ENCODE data around the gene ERC1. TPM values are rescaled to one million over a fixed set of nuclear protein-coding genes. Genes with fewer than 3 reads are reported as not detected.

ERC1 gene
- total and polyA plus RNA-seq, 9 of the 15 experiments (the other 6 are each of a cell fraction or from before 2014, with no cell fraction given): 0.74 to 11.8 (median 4.8) TPM

GRCh38 chr12:1171657-1172408 is 180.8 kb downstream of the ERC1 start (continued):
- TF ChIP-seq, protein P1, sequence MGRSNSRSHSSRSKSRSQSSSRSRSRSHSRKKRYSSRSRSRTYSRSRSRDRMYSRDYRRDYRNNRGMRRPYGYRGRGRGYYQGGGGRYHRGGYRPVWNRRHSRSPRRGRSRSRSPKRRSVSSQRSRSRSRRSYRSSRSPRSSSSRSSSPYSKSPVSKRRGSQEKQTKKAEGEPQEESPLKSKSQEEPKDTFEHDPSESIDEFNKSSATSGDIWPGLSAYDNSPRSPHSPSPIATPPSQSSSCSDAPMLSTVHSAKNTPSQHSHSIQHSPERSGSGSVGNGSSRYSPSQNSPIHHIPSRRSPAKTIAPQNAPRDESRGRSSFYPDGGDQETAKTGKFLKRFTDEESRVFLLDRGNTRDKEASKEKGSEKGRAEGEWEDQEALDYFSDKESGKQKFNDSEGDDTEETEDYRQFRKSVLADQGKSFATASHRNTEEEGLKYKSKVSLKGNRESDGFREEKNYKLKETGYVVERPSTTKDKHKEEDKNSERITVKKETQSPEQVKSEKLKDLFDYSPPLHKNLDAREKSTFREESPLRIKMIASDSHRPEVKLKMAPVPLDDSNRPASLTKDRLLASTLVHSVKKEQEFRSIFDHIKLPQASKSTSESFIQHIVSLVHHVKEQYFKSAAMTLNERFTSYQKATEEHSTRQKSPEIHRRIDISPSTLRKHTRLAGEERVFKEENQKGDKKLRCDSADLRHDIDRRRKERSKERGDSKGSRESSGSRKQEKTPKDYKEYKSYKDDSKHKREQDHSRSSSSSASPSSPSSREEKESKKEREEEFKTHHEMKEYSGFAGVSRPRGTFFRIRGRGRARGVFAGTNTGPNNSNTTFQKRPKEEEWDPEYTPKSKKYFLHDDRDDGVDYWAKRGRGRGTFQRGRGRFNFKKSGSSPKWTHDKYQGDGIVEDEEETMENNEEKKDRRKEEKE (IDR thresholded peaks at IDR 0.05; ENCODE audit: borderline replicate concordance in 1 of 2, control insufficient read depth in 1 of 2, low read depth in 2 of 2, low read length in 1 of 2): no peak
- no peak for TF ChIP-seq CEBPG (CRISPR knock-in tag; IDR thresholded peaks at IDR 0.05)
- no peak for TF ChIP-seq CEBPG (tag; conservative IDR thresholded peaks at IDR 0.05 in 1 of 2, IDR thresholded peaks at IDR 0.05 in 1 of 2)
- TF ChIP-seq MAFG (tag; conservative IDR thresholded peaks at IDR 0.05): no peak
- TF ChIP-seq, protein P2, sequence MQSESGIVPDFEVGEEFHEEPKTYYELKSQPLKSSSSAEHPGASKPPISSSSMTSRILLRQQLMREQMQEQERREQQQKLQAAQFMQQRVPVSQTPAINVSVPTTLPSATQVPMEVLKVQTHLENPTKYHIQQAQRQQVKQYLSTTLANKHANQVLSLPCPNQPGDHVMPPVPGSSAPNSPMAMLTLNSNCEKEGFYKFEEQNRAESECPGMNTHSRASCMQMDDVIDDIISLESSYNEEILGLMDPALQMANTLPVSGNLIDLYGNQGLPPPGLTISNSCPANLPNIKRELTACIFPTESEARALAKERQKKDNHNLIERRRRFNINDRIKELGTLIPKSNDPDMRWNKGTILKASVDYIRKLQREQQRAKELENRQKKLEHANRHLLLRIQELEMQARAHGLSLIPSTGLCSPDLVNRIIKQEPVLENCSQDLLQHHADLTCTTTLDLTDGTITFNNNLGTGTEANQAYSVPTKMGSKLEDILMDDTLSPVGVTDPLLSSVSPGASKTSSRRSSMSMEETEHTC (IDR thresholded peaks at IDR 0.05): no peak
- no peak for TF ChIP-seq GTF2A2 (tag; IDR thresholded peaks at IDR 0.05)
- TF ChIP-seq CBFA2T2 (conservative IDR thresholded peaks at IDR 0.05): peak; percentile 43
- no peak for TF ChIP-seq ZNF23 (CRISPR knock-in tag; IDR thresholded peaks at IDR 0.05)
- TF ChIP-seq HSF4 (CRISPR knock-in tag; IDR thresholded peaks at IDR 0.05; ENCODE audit: borderline replicate concordance): no peak
- no peak for TF ChIP-seq JUNB (CRISPR knock-in tag; conservative IDR thresholded peaks at IDR 0.05)
- peak; percentile 33; the same call in 1 of the 2 replicates for TF ChIP-seq LEF1 (IDR thresholded peaks at IDR 0.05)
- TF ChIP-seq MTA1 (IDR thresholded peaks at IDR 0.05; ENCODE audit: borderline replicate concordance): no peak; the same call in 1 of the 2 replicates
- TF ChIP-seq ZHX1 (conservative IDR thresholded peaks at IDR 0.05; ENCODE audit: low read length): no peak
- TF ChIP-seq, protein P3, sequence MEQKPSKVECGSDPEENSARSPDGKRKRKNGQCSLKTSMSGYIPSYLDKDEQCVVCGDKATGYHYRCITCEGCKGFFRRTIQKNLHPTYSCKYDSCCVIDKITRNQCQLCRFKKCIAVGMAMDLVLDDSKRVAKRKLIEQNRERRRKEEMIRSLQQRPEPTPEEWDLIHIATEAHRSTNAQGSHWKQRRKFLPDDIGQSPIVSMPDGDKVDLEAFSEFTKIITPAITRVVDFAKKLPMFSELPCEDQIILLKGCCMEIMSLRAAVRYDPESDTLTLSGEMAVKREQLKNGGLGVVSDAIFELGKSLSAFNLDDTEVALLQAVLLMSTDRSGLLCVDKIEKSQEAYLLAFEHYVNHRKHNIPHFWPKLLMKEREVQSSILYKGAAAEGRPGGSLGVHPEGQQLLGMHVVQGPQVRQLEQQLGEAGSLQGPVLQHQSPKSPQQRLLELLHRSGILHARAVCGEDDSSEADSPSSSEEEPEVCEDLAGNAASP (IDR thresholded peaks at IDR 0.05): no peak
- no peak for TF ChIP-seq NR2C1 (IDR thresholded peaks at IDR 0.05)
- TF ChIP-seq NR2C1 (tag; IDR thresholded peaks at IDR 0.05): no peak
- no peak for TF ChIP-seq ZNF197 (CRISPR knock-in tag; IDR thresholded peaks at IDR 0.05; ENCODE audit: low read depth)
- TF ChIP-seq RCOR1 (IDR thresholded peaks at IDR 0.05; ENCODE audit: borderline replicate concordance in 1 of 2, low read depth in 2 of 2, low read length in 2 of 2): peak; percentile 97 to 100
- no peak for TF ChIP-seq FOXK2 (conservative IDR thresholded peaks at IDR 0.05 in 1 of 2, IDR thresholded peaks at IDR 0.05 in 1 of 2; ENCODE audit: low read depth in 2 of 2)
- no peak for TF ChIP-seq ZNF76 (CRISPR knock-in tag; IDR thresholded peaks at IDR 0.05; ENCODE audit: borderline replicate concordance)

All from K562 (cell line).